HUES6 (cell line): ENCODE measurements around the gene HDHD5.

Experiments
- H3K27ac ChIP-seq: 2 replicates; pipeline ENCODE4 v1.7.0; 2013; ENCODE audit warnings: low read depth, mild to moderate bottlenecking, low read length, inconsistent platforms
- H3K27me3 ChIP-seq: 2 replicates; pipeline ENCODE4 v1.6.1; 2013; ENCODE audit warnings: low read length; ENCODE audit not compliant: control insufficient read depth, insufficient read depth
- H3K36me3 ChIP-seq: 2 replicates; pipeline ENCODE4 v1.6.1; 2013; ENCODE audit warnings: low read length; ENCODE audit not compliant: control insufficient read depth, insufficient read depth
- H3K4me1 ChIP-seq: 2 replicates; pipeline ENCODE4 v1.6.1; 2013; ENCODE audit warnings: low read length; ENCODE audit not compliant: control insufficient read depth, insufficient read depth
- H3K4me3 ChIP-seq: 2 replicates; pipeline ENCODE4 v1.5.1; 2013; ENCODE audit warnings: low read depth, low read length
- H3K9ac ChIP-seq: one replicate; pipeline ENCODE4 v1.6.1; 2013; ENCODE audit warnings: mild to moderate bottlenecking, low read length
- H3K9me3 ChIP-seq: 2 replicates; pipeline ENCODE4 v1.6.1; 2013; ENCODE audit warnings: low read depth, low read length; ENCODE audit not compliant: control insufficient read depth, insufficient read depth

Gene HDHD5

GRCh38 chr22:17172029-17172833, 13.2 kb upstream of the HDHD5 start:
- Histone ChIP-seq H3K27ac (peak overlapping the region; percentile 22; the same call in 1 of the 2 replicates), H3K4me1 (peaks cover 11% of the 10 kb centered on the region), H3K9ac (peak overlapping the region; percentile 80), H3K36me3 (no peaks in the 10 kb centered on the region), H3K9me3 (no peaks in the 10 kb centered on the region), H3K4me3 (peak overlapping the region; percentile 89), H3K27me3 (no peaks in the 10 kb centered on the region)

GRCh38 chr22:17171153-17172028, 12.3 kb upstream of the HDHD5 start:
- H3K36me3 ChIP-seq: no peaks in the 10 kb centered on the region
- peak overlapping the region; percentile 89 for H3K4me3 ChIP-seq
- H3K4me1 ChIP-seq: peaks cover 11% of the 10 kb centered on the region
- peak overlapping the region; percentile 80 for H3K9ac ChIP-seq
- H3K27ac ChIP-seq: peak overlapping the region; percentile 63; the same call in 1 of the 2 replicates
- no peaks in the 10 kb centered on the region for H3K27me3 ChIP-seq
- H3K9me3 ChIP-seq: no peaks in the 10 kb centered on the region

- Histone ChIP-seq H3K9ac (no peak overlapping the region), H3K27me3 (no peaks in the 10 kb centered on the region), H3K27ac (no peak overlapping the region), H3K36me3 (no peaks in the 10 kb centered on the region), H3K4me1 (peaks cover 6% of the 10 kb centered on the region), H3K4me3 (no peak overlapping the region), H3K9me3 (no peaks in the 10 kb centered on the region)
Measured at GRCh38 chr22:17167486-17167885, 8.4 kb upstream of the HDHD5 start.

GRCh38 chr22:17164392-17165024, 5.4 kb upstream of the HDHD5 start:
- H3K36me3 ChIP-seq: no peaks in the 10 kb centered on the region
- H3K4me1 ChIP-seq: no peaks in the 10 kb centered on the region; the same call in 1 of the 2 replicates
- H3K4me3 ChIP-seq: no peak overlapping the region
- no peaks in the 10 kb centered on the region for H3K9me3 ChIP-seq
- no peak overlapping the region for H3K27ac ChIP-seq
- no peaks in the 10 kb centered on the region for H3K27me3 ChIP-seq
- H3K9ac ChIP-seq: no peak overlapping the region

- Histone ChIP-seq H3K27ac (no peak overlapping the region), H3K4me3 (no peak overlapping the region), H3K36me3 (no peaks in the 10 kb centered on the region), H3K9ac (no peak overlapping the region), H3K27me3 (no peaks in the 10 kb centered on the region), H3K4me1 (peaks cover 3% of the 10 kb centered on the region), H3K9me3 (no peaks in the 10 kb centered on the region)
Measured at GRCh38 chr22:17162731-17163130, 3.7 kb upstream of the HDHD5 start.

GRCh38 chr22:17161991-17162390, 2.9 kb upstream of the HDHD5 start:
- Histone ChIP-seq H3K9me3 (no peaks in the 10 kb centered on the region), H3K9ac (no peak overlapping the region), H3K27ac (no peak overlapping the region), H3K36me3 (no peaks in the 10 kb centered on the region; the same call in 1 of the 2 replicates), H3K4me1 (peaks cover 3% of the 10 kb centered on the region), H3K4me3 (no peak overlapping the region), H3K27me3 (no peaks in the 10 kb centered on the region)

GRCh38 chr22:17159504-17159951, 451 bp upstream of the HDHD5 start:
- H3K9ac ChIP-seq: peak overlapping the region; percentile 61
- H3K9me3 ChIP-seq: no peaks in the 10 kb centered on the region
- H3K27me3 ChIP-seq: no peaks in the 10 kb centered on the region
- H3K36me3 ChIP-seq: no peaks in the 10 kb centered on the region; the same call in 1 of the 2 replicates
- H3K4me1 ChIP-seq: peaks cover 3% of the 10 kb centered on the region
- H3K4me3 ChIP-seq: peak overlapping the region; percentile 73
- no peak overlapping the region for H3K27ac ChIP-seq

- H3K4me3 ChIP-seq: peak overlapping the region; percentile 73
- H3K4me1 ChIP-seq: peaks cover 3% of the 10 kb centered on the region
- no peaks in the 10 kb centered on the region for H3K9me3 ChIP-seq
- H3K9ac ChIP-seq: peak overlapping the region; percentile 83
- no peaks in the 10 kb centered on the region; the same call in 1 of the 2 replicates for H3K36me3 ChIP-seq
- H3K27me3 ChIP-seq: no peaks in the 10 kb centered on the region
- no peak overlapping the region for H3K27ac ChIP-seq
Measured at GRCh38 chr22:17158176-17158567, 905 bp downstream of the HDHD5 start.

GRCh38 chr22:17157714-17158113, 1.4 kb downstream of the HDHD5 start:
- Histone ChIP-seq H3K9me3 (no peaks in the 10 kb centered on the region), H3K9ac (no peak overlapping the region), H3K4me3 (peak overlapping the region; percentile 73), H3K36me3 (no peaks in the 10 kb centered on the region; the same call in 1 of the 2 replicates), H3K27ac (no peak overlapping the region), H3K27me3 (no peaks in the 10 kb centered on the region), H3K4me1 (peaks cover 3% of the 10 kb centered on the region)

- Histone ChIP-seq H3K9ac (no peak overlapping the region), H3K27ac (no peak overlapping the region), H3K27me3 (no peaks in the 10 kb centered on the region), H3K4me3 (no peak overlapping the region), H3K36me3 (no peaks in the 10 kb centered on the region; the same call in 1 of the 2 replicates), H3K9me3 (no peaks in the 10 kb centered on the region), H3K4me1 (peaks cover 3% of the 10 kb centered on the region)
Measured at GRCh38 chr22:17155941-17156340, 3.1 kb downstream of the HDHD5 start.
